GM21390 (cell line): ENCODE measurements around the gene DLGAP1.

ENCODE experiments used
- ATAC-seq: cut with Tn5 transposase; IDR thresholded peaks from one replicate; pipeline ENCODE4 v1.9.1; 2021; ENCODE audit not compliant: unreplicated experiment

DLGAP1 gene

DNA sequence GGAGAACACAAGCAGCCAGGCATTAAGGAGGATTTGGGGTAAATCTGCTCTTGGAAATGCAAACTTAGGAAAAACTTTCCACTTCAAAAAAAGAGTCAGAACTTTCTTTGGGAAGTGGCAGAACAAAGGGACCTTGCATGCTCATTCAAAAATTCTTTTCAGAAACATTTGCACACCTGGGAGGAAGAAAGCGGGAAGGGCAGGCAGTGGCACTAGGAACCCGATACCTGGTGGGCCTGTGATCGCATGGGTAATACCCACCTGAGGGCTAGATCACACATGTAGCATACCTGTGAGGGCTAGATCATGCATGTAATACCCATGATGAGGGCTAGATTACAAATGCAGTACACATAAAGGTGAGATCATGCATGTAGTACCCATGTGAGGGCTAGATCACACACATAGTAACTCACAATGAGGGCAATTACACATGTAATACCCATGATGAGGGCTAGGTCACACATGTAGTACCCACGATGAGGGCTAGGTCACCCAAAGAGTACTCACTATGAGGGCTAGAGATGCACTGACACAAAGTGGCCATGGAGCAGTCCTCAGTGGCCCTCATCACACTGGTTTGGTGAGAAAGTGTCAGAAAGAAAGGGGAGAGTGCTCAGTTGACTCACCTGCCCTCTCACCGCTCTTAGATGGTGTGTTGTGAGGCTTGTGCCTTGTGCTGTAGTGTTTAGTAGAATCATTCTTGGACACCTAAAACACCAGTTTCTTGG lies 212.5 kb downstream of the DLGAP1 start:
- ATAC-seq: no peak

DNA sequence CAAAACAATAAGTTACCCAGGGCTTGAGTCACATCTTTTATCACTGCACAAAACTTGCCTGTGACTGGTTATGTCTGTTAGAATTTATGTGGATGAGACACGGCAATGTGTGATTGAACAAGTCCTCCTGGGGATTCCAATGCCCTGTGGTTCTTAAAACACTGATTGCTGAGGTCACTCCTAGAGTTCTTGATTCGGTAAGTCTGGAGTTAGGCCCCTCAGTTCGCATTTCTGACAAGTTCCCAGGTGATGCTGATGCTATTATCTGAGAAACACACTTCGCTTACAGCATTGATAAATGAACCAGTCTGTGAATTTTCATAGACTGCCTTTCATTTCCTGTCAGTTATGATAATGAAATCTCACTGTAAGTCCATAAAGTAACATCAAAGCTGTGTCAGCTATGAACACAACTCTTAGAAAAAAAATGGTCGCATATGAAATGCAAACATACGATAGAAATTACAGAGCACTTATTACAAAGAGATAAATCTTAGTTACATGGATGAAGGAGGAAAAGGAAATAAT lies 214.0 kb downstream of the DLGAP1 start:
- ATAC-seq: no peak

DNA sequence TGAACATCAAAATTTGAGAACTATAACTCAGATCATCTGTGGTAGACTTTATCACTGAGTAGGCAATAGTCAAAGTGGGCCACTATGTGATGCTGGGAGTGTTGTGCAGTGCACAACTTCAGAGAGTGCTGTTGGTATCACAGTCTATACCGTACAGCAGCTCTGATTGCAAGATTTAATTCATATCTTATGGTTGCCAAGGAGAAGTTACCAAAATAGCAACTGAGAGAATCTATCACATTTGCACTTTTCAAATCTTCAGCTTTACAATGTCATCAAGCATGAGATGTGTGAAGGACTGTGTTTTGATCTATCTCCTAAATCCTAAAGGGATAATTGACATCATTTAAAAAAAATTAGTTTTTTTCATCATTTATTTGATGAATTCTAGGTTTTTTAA lies 216.1 kb downstream of the DLGAP1 start:
- ATAC-seq: no peak

DNA sequence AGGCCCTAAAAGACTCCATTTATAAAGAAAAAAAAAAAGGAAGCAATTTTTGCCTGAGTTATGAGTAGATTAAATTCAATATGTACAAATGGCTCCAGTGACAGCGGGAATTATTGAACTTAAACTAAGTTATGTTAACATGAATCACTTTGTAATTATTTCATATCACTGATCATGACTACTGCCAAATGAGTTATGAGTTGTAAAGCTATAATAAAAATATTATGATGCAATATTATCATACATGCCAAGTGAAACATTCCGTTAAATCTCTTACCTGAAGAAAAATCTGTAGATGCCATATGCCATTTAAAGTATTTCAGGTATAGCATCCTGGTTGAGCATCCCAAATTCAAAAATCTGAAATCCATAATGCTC lies 217.5 kb downstream of the DLGAP1 start:
- ATAC-seq: no peak

DNA sequence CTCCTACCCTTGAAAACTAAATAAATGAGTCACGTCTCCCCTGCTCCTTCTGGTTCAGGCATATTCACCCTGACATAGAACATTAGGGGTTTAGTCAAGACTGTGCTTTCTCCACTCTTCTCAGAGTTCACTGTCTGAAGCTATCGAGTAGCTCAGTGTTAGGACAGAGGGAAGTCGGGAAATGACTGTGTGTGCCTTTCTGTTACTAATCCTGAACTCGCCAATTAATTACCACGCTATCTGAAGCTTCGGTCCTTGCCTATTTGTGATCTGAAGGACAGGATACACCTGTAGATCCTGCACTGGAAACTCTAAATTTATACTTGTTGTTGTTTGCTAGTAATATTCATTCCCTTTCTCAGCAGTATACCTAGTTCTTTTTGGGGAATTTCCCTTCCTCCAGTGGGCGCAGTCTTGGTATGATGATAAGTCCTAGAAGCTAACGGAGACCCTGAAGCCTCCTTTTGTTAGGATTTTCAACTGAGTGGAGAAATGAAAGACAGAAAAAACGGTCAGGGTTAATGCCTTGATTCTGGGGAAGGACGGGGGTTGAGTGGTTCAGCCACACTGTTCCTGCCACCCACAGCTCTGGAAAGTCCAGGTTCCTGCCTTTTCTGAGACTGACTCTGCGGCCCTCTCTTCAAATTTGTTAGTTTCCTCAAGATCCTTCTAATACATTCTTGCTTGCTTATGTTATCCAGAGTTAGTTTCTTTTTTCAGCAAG lies 218.0 kb downstream of the DLGAP1 start:
- ATAC-seq: no peak

DNA sequence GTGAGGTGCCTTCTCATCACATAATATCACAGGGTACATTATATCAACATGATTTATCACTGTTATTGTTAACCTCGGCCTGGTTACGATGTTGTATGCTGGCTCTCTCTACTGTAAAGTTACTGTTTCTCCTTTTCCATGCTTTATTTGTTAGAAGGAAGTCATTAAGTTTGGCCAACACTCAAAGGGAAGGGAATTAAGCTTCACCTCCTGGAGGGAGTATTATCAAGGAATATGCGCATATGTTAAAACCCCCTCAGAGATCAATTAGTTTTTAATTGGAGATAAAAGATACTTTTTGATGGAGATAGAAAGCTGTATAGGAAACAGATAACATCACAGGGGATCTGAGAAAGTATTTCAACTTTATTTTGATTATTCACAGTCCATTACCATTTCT lies 221.6 kb downstream of the DLGAP1 start:
- no peak for ATAC-seq

DNA sequence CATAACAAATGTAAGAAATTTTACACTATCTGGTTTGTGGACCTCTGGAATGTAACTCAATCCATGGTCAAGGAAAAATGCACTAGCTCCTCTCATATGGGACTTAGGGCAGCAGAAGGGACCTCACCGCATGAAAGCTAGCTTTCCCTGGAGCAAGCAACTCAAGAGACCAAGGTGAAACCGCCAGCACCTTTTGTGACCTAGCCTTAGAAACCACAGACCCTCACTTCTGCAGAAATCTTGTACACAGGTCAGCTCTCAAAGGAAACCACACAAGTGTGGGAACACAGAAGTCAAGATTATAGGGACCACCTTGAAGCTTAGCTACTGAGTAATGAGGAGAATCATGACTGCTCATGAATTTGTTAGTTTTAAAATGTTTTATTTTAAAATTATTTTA lies 222.5 kb downstream of the DLGAP1 start:
- ATAC-seq: no peak

DNA sequence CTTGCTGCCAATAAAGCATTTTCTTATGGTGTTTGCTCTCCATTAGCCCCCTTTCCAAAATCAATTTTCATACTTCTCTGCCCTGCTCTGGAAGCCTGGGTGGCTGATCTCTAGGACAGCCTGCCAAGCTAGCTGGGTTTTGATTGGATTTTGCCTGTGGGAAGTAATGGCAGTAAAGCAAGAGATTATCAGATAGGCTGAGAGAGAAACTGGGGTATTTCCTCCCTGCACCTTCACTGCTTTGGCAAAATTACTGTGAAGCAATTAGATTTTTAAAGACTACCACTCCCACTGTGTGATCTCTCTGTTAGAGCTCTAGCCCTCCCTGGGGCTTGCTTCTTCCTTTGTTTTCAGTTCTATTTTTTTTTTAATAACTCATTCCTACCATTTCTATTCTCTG lies 223.8 kb downstream of the DLGAP1 start:
- no peak for ATAC-seq

DNA sequence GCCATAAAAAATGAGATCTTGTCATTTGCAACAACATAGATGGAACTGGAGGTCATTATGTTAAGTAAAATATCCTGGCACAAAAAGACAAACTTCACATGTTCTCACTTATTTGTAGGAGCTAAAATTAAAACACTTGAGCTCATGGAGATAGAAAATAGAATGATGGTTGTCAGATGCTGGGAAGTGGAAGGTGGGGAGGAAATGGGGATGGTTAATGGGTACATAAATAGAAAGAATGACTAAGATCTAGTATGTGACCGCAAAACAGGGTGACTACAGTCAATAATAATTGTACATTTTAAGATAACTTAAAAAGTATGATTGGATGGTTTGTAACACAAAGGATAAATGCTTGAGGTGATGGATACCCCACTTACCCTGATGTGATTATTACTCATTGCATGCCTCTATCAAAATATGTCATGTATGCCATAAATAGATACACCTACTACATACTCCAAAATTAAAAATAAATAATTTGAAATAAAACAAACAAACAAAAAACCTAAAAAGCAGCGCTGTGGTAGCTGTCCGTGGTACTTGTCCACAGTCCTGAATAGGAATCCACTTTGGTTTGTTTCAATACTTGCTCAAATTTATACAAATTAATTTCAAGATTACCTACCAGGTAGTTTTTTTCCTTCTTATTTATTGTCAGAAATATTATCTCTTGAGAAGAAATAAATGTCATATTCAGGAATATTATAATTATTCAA lies 224.5 kb downstream of the DLGAP1 start:
- ATAC-seq: no peak

DNA sequence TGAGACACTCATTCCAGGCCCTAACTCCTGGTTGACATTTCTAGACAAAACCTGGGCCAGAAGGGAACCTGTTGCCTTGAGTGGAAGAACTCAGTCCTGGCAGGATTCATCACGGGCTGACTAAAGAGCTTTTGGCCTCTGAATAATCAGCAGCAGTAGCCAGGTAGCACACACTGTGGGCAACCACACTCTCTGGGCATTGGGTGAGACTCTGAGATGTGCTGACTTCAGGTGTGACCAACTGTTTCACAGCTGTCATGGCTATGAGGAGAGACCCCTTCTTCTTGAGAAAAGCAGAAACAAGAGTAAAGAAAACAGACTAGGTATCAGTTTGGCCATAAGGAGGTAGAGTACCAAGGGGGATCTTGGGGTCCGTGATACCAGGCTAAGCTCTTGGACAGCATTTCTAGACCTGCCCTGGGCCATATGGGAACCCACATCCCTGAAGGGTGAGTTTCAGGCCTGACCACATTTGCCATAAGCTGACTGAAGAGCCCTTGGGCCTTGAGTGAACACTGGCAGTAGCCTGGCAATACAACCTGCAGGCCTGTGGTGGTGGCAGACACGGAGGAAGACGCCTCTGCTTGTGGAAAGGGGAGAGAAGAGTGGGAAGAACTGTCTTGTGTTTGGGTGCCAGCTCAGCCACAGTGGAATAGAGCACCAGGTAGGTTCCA lies 230.9 kb downstream of the DLGAP1 start:
- ATAC-seq: no peak

DNA sequence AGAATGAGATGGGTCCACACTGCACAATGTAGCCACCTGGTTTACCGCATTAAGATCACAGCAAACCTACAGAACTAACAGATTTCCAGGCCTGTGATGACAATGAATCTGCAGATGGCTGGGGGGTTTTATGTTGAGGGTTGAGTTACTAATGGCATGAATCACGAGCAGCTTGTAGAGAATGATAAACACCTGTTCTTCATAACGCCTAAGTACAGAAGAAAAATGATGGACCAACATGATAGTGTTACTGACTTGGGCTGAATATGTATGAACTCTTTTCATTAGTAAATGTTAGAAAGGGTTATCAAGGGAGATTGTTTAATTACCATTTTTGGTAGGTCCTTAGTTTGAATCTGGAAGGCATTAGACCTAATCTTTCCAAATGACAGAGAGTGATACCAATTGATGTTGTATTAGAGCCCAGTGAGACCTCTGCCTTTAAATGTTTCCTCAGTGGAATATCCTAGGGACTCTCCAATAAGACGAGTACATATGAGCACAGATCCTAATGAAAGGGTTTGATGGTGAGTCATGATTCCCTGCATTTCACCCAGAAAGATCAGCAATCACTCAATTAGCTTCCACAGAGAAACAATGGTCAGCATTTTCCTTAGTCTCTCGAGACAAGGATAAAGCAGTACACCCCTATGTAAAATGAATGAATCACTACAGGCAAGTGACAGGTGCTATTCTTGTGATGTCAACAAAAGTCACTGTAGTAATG lies 243.8 kb downstream of the DLGAP1 start:
- no peak for ATAC-seq

DNA sequence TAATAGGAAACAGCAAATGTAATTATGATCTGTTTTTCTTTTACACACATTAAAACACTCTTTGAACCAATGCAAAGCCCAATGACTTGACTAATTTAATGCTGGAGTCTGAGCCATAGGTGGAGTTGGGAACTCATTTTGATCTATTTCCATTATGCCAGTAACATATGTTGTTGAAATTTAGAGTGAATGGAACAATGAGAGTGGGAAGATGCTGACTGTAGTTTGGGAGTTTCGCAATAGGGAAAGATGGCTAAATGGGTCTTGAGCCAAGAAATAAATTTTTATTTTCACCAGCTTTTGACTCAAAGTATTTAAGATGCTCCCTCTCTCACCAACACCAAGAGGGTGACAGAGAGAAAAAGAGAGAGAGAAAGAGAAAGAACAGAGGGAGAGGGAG lies 246.7 kb downstream of the DLGAP1 start:
- no peak for ATAC-seq

DNA sequence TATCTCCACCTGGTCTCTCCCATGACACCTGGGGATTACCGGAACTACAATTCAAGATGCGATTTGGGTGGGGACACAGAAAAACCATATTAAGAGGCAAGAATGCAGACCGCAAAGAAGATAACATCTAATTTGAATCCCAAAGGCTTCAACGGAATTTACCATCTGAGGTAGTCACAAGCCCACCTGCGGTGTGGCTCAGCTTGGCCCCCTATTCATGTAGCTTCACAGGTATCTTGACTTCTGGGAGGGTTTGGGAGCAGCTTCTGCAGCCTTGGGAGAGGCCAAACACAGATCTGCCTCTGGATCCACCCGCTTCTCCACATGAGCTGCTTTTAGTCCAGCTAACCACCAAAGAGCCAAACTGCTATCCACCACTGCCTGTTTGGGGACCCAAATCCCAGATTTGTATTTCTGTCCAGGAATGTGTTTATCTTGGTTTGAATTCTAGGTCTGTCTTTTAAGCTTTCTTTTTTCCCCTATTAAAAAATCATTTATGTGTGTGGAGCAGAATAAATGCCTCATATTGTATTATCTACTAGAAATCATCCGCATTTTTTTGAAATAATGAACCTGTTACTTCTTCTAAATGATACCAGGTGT lies 247.6 kb downstream of the DLGAP1 start:
- no peak for ATAC-seq

DNA sequence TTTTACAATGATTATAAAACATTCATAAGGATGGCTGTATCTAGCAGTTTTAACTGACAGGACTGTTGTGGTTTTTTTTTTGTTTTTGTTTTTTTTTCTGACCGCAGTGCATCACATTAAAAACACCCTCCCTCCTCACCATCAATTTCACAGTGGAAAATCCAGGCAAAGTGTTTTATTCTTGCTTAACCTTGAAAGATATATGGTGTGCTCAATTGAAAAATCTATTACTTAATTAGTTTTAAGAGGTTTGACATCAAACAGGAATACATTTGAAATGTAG lies 250.7 kb downstream of the DLGAP1 start:
- ATAC-seq: no peak

DNA sequence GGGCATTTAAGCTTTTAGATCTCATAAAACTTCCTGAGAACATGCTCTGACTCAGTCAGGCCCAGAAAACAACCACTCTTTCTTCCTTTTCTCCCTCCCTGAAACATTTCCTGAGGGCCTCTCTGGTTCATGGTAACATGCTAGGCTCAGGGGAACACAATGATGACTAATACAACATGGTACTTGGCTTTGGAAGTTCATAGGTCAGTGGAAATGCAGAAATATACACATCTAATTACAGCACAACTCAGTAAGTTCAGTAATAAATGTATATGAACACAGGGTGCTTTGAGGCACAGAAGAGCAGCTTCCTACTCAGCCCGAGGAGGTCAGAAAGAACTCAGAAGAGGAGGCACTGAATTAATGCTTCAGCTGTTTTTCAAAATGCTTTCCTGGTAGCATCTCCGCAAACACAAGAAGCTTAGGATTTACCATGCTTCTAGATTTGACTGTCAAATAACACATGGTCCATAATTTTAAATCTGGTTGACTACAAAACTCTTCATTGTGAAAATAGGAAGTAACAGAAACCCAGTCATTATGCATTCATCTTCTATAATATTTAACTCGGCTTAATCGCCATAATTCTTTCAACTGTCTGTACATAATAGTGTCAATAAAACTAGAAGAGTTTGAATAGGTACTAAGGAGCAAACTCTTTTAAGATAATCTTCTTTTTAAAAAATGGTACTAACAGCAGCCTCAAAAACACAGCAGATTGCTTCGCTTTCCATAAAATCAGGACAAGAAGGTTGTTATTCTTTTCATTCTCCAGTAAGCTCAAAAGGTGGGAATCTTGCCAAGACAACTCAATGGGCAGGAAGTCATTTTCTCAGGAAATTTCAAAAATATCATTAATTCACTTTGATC lies 251.3 kb downstream of the DLGAP1 start:
- no peak for ATAC-seq

DNA sequence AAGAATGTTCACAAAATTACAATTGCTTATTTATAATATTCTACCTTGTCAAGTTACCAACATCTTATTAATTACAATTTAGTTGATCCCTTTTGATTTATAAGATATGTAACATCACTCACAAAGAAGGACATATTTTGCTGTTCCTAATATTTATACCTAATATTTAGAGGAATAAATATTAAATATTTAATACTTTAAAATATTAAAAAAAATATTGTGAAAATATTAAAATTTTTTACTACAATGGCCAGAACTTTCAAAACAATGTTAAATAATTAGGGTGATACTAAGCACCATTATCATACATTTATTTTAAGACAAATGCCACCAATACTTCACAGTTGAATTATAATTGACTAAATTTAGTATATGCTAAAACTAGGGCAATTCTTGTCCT lies 254.7 kb downstream of the DLGAP1 start:
- ATAC-seq: no peak

DNA sequence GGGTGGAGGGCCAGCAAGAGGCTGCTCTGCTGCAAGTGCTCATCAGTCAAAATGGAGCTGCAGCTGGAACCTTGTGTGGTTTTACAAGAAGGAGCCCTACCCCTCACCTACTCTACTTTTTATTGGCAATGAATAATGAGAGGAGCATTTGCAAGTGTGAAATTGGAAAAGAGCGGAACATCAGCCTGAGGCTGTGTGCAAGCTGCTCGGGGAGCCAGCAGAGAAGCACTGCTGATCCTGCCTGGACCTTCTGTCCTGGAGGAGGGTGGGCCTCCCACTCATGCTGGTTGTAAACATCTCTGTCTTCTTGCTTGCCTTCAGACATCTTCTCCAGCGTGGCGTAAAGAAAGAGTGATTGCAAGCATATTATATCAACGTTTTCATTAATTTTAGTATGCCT lies 256.2 kb downstream of the DLGAP1 start:
- ATAC-seq: no peak

DNA sequence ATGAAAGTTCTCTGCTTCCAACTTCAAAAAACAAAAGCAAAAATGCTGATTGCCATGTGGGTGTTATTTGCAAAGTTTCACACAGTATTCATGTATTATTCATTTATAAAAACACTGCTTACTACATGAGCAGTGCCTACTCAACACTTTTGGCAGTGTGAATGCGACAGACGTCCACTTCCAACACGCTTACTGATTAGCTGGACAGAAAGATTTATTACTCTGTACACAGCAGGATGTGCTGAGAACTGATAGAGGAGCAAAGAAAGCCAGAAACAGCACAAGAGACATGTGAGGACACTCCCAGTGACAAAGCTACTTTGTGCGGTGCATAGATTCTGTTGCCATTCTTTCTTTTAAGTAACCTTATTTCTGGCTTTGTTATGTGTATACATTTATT lies 258.8 kb downstream of the DLGAP1 start:
- ATAC-seq: no peak

DNA sequence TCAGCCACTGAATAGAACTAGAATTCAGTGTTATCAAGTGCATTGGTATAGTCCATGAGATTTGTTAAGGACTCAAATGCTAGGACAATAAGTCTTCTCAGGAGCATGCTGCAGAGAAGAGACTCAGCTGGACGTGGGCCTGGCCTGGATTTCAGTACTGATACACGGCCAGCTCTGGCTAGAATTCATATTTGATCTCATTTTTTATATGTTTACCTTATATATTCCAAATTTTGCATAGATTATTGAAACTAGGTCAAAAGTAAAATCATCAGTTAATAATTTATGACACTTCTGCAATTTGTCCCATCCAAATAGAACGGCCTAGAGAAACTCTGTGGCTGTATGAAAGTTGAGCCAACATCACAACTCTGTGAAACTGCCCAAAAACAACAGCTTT lies 262.0 kb downstream of the DLGAP1 start:
- no peak for ATAC-seq
